Right lobe of liver (tissue), 6 donors: ENCODE measurements around the gene BDKRB2. TPM values are rescaled to one million over a fixed set of nuclear protein-coding genes. Genes with fewer than 3 reads are reported as not detected.

ENCODE experiments used
- ATAC-seq, 4 donors: fragments of 200-7000 bp; cut with Tn5 transposase; one replicate each; pipeline ENCODE4 v1.9.1; 2020; ENCODE audit warnings: mild to moderate bottlenecking in 4 of 4, moderate library complexity in 4 of 4
- DNase-seq, 3 donors: peaks; one replicate each; pipeline ENCODE4 v3.0.0-alpha.2; 2020
- H3K27ac ChIP-seq, 3 donors: fragments of 200-600 bp; one replicate each; pipeline ENCODE4 v1.8.0; 2022
- H3K27me3 ChIP-seq, 2 donors: fragments of 200-600 bp; one replicate each; pipeline ENCODE4 v1.8.0; 2022
- H3K36me3 ChIP-seq, 4 donors: fragments of 200-600 bp; sonication (generic) in 1 of 4; one replicate each; pipeline versions ENCODE4 v1.5.1 to v1.8.0; 2017 to 2022; ENCODE audit warnings: control low read depth in 1 of 4
- H3K4me1 ChIP-seq, 4 donors: fragments of 200-600 bp; sonication (generic) in 1 of 4; one replicate each; pipeline versions ENCODE4 v1.5.1 to v1.8.0; 2017 to 2022; ENCODE audit warnings: control low read depth in 1 of 4
- H3K4me3 ChIP-seq, 3 donors: fragments of 200-600 bp; one replicate each; pipeline ENCODE4 v1.8.0; 2022
- H3K9me3 ChIP-seq, 4 donors: fragments of 200-600 bp; sonication (generic) in 1 of 4; one replicate each; pipeline versions ENCODE4 v1.5.1 to v1.8.0; 2017 to 2022; ENCODE audit warnings: control low read depth in 1 of 4
- CTCF ChIP-seq, 4 donors: fragments of 200-600 bp in 3 of 4; fragments of 450-650 bp in 1 of 4; IDR thresholded peaks; one replicate each; pipeline versions ENCODE4 v1.5.1 to v1.8.0; 2016 to 2022; ENCODE audit warnings: antibody characterized with exemption in 4 of 4, mild to moderate bottlenecking in 2 of 4
- POLR2A ChIP-seq: fragments of 450-650 bp; IDR thresholded peaks from one replicate; pipeline ENCODE4 v1.6.1; 2017; ENCODE audit warnings: antibody characterized with exemption, mild to moderate bottlenecking
- WGBS: methylation state at CpG from one replicate; pipeline ENCODE4 v1.1.6; 2018; ENCODE audit warnings: low coverage, low lambda C conversion rate; ENCODE audit not compliant: insufficient coverage; ENCODE audit errors: missing lambda C conversion rate; 5-methylcytosine and 5-hydroxymethylcytosine counted together
- intact Hi-C, 2 donors: fragments of 100-400 bp; cut with DNase I; formaldehyde crosslinking; loops; one replicate each; pipeline versions ENCODE4 v1.11.2 to v1.14.1; 2022
- total RNA-seq, 6 experiments: library from RNA; depleted of rRNA in 2 of 6; stranded (reverse); fragments of >200 nt in 2 of 6; fragmentation: NEBNext Ultra II Directional in 3 of 6; extraction: Animal tissue kit (Norgen Biotek cat#: 25700) in 3 of 6; gene quantifications; one replicate each; pipeline versions ENCODE4 v1.1.0 to v1.2.4, GENCODE V29; 2016 to 2023
- donor health status: DM: no; HTN: yes; CAD: no.
- donor health status: DM: no; HTN: no; CAD: no.
- donor health status: DM: no; HTN: no; CAD: no.
- donor health status: DM: no; HTN: yes; CAD: no.
- donor health status: DM: no; HTN: yes; CAD: no.

Gene BDKRB2
- total RNA-seq, 6 experiments from 2014 or later = 0.07 to 0.60 (median 0.22) TPM

- Histone ChIP-seq H3K36me3 (no peaks in the 10 kb centered on the region), H3K9me3 (no peaks in the 10 kb centered on the region), H3K27ac (no peak overlapping the region), H3K27me3 (no peaks in the 10 kb centered on the region), H3K4me3 (no peak overlapping the region), H3K4me1 (no peaks in the 10 kb centered on the region)
- DNase-seq = no peak
- intact Hi-C loops = no loop called here
- TF ChIP-seq CTCF (IDR thresholded peaks at IDR 0.05) = no peak
- no peak for TF ChIP-seq POLR2A
- WGBS = 50% methylated on average over 2 of the region's 2 CpGs
- ATAC-seq = no peak
Observed at GRCh38 chr14:96176275-96176674, 28.4 kb upstream of the BDKRB2 start.

- DNase-seq (no peak), ATAC-seq (peak in 3 of 4 donors; percentile 36 to 73 (median 40))
- Histone ChIP-seq H3K9me3 (no peaks in the 10 kb centered on the region), H3K27me3 (no peaks in the 10 kb centered on the region), H3K4me1 (no peaks in the 10 kb centered on the region), H3K36me3 (no peaks in the 10 kb centered on the region), H3K27ac (no peak overlapping the region), H3K4me3 (no peak overlapping the region)
- intact Hi-C loops = no loop called here
- WGBS = 31% methylated on average over 6 of the region's 8 CpGs
- TF ChIP-seq CTCF (IDR thresholded peaks at IDR 0.05) = no peak
- TF ChIP-seq POLR2A = no peak
Observed at GRCh38 chr14:96176811-96177211, 27.8 kb upstream of the BDKRB2 start.

- no peaks in the 10 kb centered on the region for H3K4me1 ChIP-seq
- no peaks in the 10 kb centered on the region for H3K9me3 ChIP-seq
- intact Hi-C loops = no loop called here
- ATAC-seq = peak in 1 of 4 donors; percentile 16
- no peak overlapping the region for H3K27ac ChIP-seq
- WGBS = 43% methylated on average over 7 of the region's 10 CpGs
- TF ChIP-seq POLR2A (no peak), CTCF (IDR thresholded peaks at IDR 0.05) (no peak)
- DNase-seq = no peak
- no peaks in the 10 kb centered on the region for H3K36me3 ChIP-seq
- no peak overlapping the region for H3K4me3 ChIP-seq
- no peaks in the 10 kb centered on the region for H3K27me3 ChIP-seq
Observed at GRCh38 chr14:96177766-96178375, 26.8 kb upstream of the BDKRB2 start.

- no peaks in the 10 kb centered on the region for H3K36me3 ChIP-seq
- TF ChIP-seq CTCF (IDR thresholded peaks at IDR 0.05) (no peak), POLR2A (no peak)
- H3K27ac ChIP-seq = no peak overlapping the region
- DNase-seq = no peak
- intact Hi-C loops = no loop called here
- no peaks in the 10 kb centered on the region for H3K4me1 ChIP-seq
- WGBS = 71% methylated on average over 4 of the region's 10 CpGs
- H3K27me3 ChIP-seq = no peaks in the 10 kb centered on the region
- peak in 1 of 4 donors; percentile 10 for ATAC-seq
- no peak overlapping the region for H3K4me3 ChIP-seq
- no peaks in the 10 kb centered on the region for H3K9me3 ChIP-seq
Observed at GRCh38 chr14:96178461-96179321, 25.9 kb upstream of the BDKRB2 start.
